GM23248 (cell line): ENCODE measurements around the gene C12orf76.

Source experiments
- EZH2 ChIP-seq: fragments of 200-600 bp; sonication (generic); IDR thresholded peaks from 2 replicates; pipeline ENCODE4 v1.6.1; 2018; ENCODE audit warnings: antibody characterized with exemption, mild to moderate bottlenecking; ENCODE audit not compliant: insufficient read depth, poor library complexity, severe bottlenecking
- EZH2phosphoT487 ChIP-seq: fragments of 200-600 bp; sonication (generic); IDR thresholded peaks from 2 replicates; pipeline ENCODE4 v1.6.1; 2018; ENCODE audit warnings: antibody characterized with exemption, moderate library complexity, mild to moderate bottlenecking, low read depth; ENCODE audit not compliant: insufficient read depth

DNA sequence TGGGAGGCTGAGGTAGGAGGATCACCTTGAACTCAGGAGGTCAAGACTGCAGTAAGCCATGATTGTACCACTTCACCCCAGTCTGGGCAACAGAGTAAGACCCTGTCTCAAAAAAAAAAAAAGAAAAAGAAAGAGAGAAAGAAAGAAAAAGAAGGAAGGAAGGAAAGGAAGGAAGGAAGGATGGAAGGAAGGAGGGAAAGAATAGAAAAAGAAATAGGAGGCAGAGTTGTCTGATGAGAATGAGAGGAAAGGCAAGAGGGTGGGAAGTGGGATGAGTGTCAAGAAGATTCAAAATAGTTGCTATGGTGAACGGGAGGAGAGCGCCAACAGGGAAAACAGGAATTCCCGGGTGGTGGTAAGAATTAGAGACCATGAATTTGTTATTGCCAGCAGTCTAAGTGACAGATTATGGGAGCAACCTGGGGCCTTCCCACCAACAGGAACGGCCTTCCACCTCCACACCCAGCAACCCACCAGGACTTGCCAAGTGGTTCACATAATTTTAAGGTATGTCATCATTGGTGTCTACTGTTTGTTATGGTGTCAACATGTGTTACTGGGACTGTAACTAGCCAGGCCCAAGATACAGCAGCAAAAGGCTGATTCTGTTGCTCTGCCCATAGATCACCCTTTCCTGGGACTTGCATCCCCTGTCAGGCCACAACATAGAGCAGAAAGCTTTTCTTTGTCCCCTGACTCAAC lies 36.1 kb upstream of the C12orf76 start:
- TF ChIP-seq EZH2: no peak
- no peak for TF ChIP-seq EZH2phosphoT487
